ENCODE results near the gene VTI1B. TPM values are rescaled to one million over a fixed set of nuclear protein-coding genes. Genes with fewer than 3 reads are reported as not detected.

The VTI1B gene
- total RNA-seq, 2 donors from 2014 or later = 47.9 to 58.3 TPM

DNA sequence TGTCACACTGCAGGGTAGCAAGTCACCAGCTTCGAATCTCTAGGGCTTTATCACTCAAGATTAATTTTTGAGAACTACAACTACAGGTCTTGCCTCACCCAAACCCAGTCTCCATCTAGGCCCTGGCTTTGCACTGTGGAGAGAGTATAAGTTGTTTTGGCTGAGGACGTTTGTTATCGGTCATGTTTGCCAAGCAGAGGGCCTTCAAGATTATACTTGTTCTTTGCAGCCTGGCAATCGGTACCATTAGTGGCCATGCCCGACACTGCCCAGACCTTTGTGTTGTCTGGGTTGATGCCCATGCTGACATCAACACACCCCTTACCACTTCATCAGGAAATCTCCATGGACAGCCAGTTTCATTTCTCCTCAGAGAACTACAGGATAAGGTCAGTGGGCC lies 29.0 kb downstream of the VTI1B start:
- Histone ChIP-seq H3K4me1 (ENCODE audit: control insufficient read depth in 1 of 2, low read depth in 2 of 2) (no peaks in the 10 kb centered on the region), H3K9me3 (no peaks in the 10 kb centered on the region), H3K36me3 (peaks cover 21% of the 10 kb centered on the region), H3K4me3 (no peak overlapping the region), H3K27me3 (replicated peaks; ENCODE audit: insufficient read depth) (no peaks in the 10 kb centered on the region), H3K27ac (no peak overlapping the region)
- TF ChIP-seq, protein P1, sequence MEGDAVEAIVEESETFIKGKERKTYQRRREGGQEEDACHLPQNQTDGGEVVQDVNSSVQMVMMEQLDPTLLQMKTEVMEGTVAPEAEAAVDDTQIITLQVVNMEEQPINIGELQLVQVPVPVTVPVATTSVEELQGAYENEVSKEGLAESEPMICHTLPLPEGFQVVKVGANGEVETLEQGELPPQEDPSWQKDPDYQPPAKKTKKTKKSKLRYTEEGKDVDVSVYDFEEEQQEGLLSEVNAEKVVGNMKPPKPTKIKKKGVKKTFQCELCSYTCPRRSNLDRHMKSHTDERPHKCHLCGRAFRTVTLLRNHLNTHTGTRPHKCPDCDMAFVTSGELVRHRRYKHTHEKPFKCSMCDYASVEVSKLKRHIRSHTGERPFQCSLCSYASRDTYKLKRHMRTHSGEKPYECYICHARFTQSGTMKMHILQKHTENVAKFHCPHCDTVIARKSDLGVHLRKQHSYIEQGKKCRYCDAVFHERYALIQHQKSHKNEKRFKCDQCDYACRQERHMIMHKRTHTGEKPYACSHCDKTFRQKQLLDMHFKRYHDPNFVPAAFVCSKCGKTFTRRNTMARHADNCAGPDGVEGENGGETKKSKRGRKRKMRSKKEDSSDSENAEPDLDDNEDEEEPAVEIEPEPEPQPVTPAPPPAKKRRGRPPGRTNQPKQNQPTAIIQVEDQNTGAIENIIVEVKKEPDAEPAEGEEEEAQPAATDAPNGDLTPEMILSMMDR (IDR thresholded peaks at IDR 0.05) = no peak
- ATAC-seq (ENCODE audit: insufficient number of reproducible peaks, low FRiP score, low read depth) (no peak), DNase-seq (ENCODE audit: low spot score) (no peak)

DNA sequence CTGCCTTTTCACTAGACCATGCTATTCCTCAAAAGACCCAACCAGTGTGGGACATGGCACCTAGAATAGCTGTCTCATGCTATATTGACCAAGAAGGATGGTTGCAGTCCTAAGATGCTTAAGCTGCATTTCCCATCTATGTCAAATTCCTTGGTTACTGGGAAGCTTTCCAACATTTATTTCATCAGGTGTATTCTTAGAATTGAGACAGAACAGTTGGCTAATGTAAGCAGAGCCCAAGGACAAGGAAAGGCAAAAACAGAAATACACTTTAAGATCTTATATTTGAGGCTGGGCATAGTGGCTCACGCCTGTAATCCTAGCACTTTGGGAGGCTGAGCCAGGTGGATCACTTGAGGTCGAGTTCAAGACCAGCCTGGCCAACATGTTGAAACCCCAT lies 30.0 kb downstream of the VTI1B start:
- TF ChIP-seq, protein P1 (IDR thresholded peaks at IDR 0.05) = no peak
- Histone ChIP-seq H3K27ac (no peak overlapping the region), H3K4me1 (ENCODE audit: control insufficient read depth in 1 of 2, low read depth in 2 of 2) (no peaks in the 10 kb centered on the region)

DNA sequence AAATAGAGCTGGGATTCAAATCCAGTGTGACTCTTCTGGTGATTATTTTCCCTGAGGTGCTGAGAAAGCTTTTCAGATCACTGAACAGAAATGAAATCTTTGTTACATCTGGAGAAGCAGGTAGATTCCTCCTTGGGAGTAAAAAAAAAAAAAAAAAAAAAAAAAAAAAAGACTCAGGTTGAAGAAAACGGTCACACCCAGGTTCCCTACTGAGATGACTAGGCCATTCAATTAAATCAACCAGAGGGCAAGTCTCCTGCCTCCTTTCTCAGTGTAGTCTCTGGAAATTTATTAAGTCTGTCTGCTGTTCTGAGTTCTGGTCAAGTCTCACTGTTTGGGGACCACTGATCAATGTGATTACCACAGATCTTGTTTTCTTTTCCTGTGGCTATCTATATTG lies 30.7 kb downstream of the VTI1B start:
- H3K4me3 ChIP-seq = no peak overlapping the region
- H3K36me3 ChIP-seq = peaks cover 4% of the 10 kb centered on the region
- H3K27me3 ChIP-seq (replicated peaks; ENCODE audit: insufficient read depth) = no peaks in the 10 kb centered on the region
- no peaks in the 10 kb centered on the region for H3K9me3 ChIP-seq
- ATAC-seq (ENCODE audit: insufficient number of reproducible peaks, low FRiP score, low read depth) (no peak), DNase-seq (ENCODE audit: low spot score) (no peak)
- no peaks in the 10 kb centered on the region for H3K4me1 ChIP-seq (ENCODE audit: control insufficient read depth in 1 of 2, low read depth in 2 of 2)
- no peak overlapping the region for H3K27ac ChIP-seq
- TF ChIP-seq, protein P1 (IDR thresholded peaks at IDR 0.05) = no peak

More for the DNA sequence above, 30.0 kb downstream of the VTI1B start:
- H3K27me3 ChIP-seq (replicated peaks; ENCODE audit: insufficient read depth) = no peaks in the 10 kb centered on the region
- DNase-seq (ENCODE audit: low spot score) (no peak), ATAC-seq (ENCODE audit: insufficient number of reproducible peaks, low FRiP score, low read depth) (no peak)
- H3K9me3 ChIP-seq = no peaks in the 10 kb centered on the region
- H3K36me3 ChIP-seq = peaks cover 12% of the 10 kb centered on the region
- H3K4me3 ChIP-seq = no peak overlapping the region

DNA sequence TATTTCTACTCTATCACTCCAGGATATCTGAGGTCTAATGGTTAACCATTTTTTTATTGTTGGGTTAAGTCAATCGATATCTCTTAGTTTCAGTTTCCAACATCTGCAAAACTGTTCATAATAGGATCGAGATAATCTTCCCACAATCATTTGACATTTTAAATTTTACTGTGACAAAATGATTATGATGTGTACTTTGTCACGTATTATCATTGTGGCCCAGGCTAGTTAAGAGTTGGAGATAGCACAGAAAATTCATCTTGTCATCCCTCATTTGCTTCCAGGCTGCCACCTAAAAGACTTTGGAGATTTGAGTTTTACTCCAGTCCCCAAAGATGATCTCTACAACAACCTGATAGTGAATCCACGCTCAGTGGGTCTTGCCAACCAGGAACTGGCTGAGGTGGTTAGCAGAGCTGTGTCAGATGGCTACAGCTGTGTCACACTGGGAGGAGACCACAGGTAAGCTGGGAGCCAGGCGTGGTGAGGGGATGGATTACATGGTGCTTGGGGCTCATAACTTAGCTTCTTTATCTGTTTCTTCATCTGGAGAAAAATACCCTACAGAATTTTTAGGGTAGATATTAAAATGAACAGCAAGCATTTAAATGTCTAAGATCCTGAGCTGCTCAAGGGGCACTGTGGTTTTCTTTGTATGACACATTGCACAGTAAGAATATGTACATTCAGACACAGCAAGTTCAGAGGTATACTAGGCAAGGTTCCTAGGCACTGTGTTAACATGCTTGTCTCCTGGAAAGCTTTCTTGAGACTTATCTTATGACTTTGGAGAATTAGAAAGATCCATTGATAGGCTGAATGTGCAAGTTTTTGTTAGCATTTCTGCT lies 32.3 kb downstream of the VTI1B start:
- Histone ChIP-seq H3K4me3 (no peak overlapping the region), H3K27ac (no peak overlapping the region), H3K36me3 (peaks cover 2% of the 10 kb centered on the region), H3K4me1 (ENCODE audit: control insufficient read depth in 1 of 2, low read depth in 2 of 2) (no peaks in the 10 kb centered on the region), H3K27me3 (replicated peaks; ENCODE audit: insufficient read depth) (no peaks in the 10 kb centered on the region), H3K9me3 (no peaks in the 10 kb centered on the region)
- DNase-seq (ENCODE audit: low spot score) = no peak
- ATAC-seq (ENCODE audit: insufficient number of reproducible peaks, low FRiP score, low read depth) = no peak
- TF ChIP-seq, protein P1 (IDR thresholded peaks at IDR 0.05) = no peak

DNA sequence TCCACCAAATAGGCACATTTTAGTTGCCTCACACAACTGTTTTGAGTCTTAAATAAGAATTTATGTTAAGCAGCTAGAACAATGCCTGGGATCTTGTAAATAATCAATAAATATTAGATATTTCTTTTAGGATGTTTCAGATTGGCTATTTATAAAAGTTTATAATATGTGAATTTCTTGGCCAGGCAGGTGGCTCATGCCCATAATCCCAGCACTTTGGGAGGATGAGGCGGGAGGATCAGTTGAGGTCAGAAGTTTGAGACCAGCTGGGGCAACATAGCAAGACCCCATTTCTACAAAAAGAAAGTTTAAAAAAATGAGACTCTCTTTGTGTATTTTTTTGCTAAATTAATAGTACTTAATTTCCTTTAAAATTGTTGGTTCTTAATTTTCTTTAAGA lies 33.0 kb downstream of the VTI1B start:
- H3K27me3 ChIP-seq (replicated peaks; ENCODE audit: insufficient read depth) = no peaks in the 10 kb centered on the region
- no peaks in the 10 kb centered on the region for H3K36me3 ChIP-seq
- TF ChIP-seq, protein P1 (IDR thresholded peaks at IDR 0.05) = no peak

More for the DNA sequence above, 33.0 kb downstream of the VTI1B start:
- no peak for DNase-seq (ENCODE audit: low spot score)
- Histone ChIP-seq H3K9me3 (no peaks in the 10 kb centered on the region), H3K27ac (no peak overlapping the region), H3K4me3 (no peak overlapping the region), H3K4me1 (ENCODE audit: control insufficient read depth in 1 of 2, low read depth in 2 of 2) (no peaks in the 10 kb centered on the region)
- no peak for ATAC-seq (ENCODE audit: insufficient number of reproducible peaks, low FRiP score, low read depth)
